ENCODE results near the gene CHRNE. TPM values are rescaled to one million over a fixed set of nuclear protein-coding genes. Genes with fewer than 3 reads are reported as not detected.
"Not testable (repeated sequence)": the region's sequence is repeated elsewhere in the genome, so short reads cannot be mapped to it uniquely, and the experiment has no call there.

CHRNE gene
- total RNA-seq, 2 experiments from 2014 or later: 3.2 to 3.7 TPM

GRCh38 chr17:4928881-4929280 is 26.0 kb upstream of the CHRNE start:
- DNase-seq (no peak), ATAC-seq (ENCODE audit: poor library complexity) (no peak)
- Mint-ChIP-seq H3K36me3 (ENCODE audit: low read depth) (peaks cover 17% of the 10 kb centered on the region), H3K27me3 (no peaks in the 10 kb centered on the region), H3K4me3 (no peak overlapping the region), H3K4me1 (ENCODE audit: low read depth) (peaks cover 12% of the 10 kb centered on the region), H3K9me3 (no peaks in the 10 kb centered on the region), H3K27ac (no peak overlapping the region)
- H3K27me3 ChIP-seq (ENCODE audit: control insufficient read depth in 1 of 2, insufficient read depth in 2 of 2, low read length in 2 of 2): no peaks in the 10 kb centered on the region
- TF ChIP-seq CTCF (IDR thresholded peaks at IDR 0.05): no peak
- H3K36me3 ChIP-seq (ENCODE audit: insufficient read depth, low read length): no peaks in the 10 kb centered on the region
- ChIA-PET CTCF (no interaction called here), POLR2A (interaction anchor here (1.0 kb wide), 1 partner anchor 11 kb away, joined by 8 read pairs; the partner anchor contains the start of gene SLC25A11)
- no peak overlapping the region for H3K27ac ChIP-seq (ENCODE audit: low read depth in 1 of 2, low read length in 2 of 2)
- peaks cover 8% of the 10 kb centered on the region for H3K4me1 ChIP-seq (ENCODE audit: insufficient read depth, low read length)
- intact Hi-C loops (cut with DNase I, micrococcal nuclease): no loop called here
- no peaks in the 10 kb centered on the region for H3K9me3 ChIP-seq (ENCODE audit: control insufficient read depth in 1 of 2, insufficient read depth in 1 of 2, low read length in 2 of 2)
- H3K4me3 ChIP-seq (ENCODE audit: low read length): no peak overlapping the region

- H3K27ac ChIP-seq (ENCODE audit: low read depth in 1 of 2, low read length in 2 of 2); H3K27me3 ChIP-seq (ENCODE audit: control insufficient read depth in 1 of 2, insufficient read depth in 2 of 2, low read length in 2 of 2); H3K9me3 Mint-ChIP-seq; H3K9me3 ChIP-seq (ENCODE audit: control insufficient read depth in 1 of 2, insufficient read depth in 1 of 2, low read length in 2 of 2); H3K4me1 ChIP-seq (ENCODE audit: insufficient read depth, low read length); H3K36me3 ChIP-seq (ENCODE audit: insufficient read depth, low read length); H3K27ac Mint-ChIP-seq; DNase-seq; H3K4me1 Mint-ChIP-seq (ENCODE audit: low read depth); ATAC-seq (ENCODE audit: poor library complexity); intact Hi-C loops (cut with DNase I, micrococcal nuclease); H3K27me3 Mint-ChIP-seq; CTCF ChIA-PET; H3K4me3 Mint-ChIP-seq; H3K4me3 ChIP-seq (ENCODE audit: low read length): not testable (repeated sequence)
- H3K36me3 Mint-ChIP-seq (ENCODE audit: low read depth): peaks cover 14% of the 10 kb centered on the region
- POLR2A ChIA-PET: interaction anchor here (0.8 kb wide), 1 partner anchor 41 kb away, joined by 3 read pairs; the partner anchor contains the start of gene SPAG7
Measured at GRCh38 chr17:4926577-4927335, 23.9 kb upstream of the CHRNE start.

DNA sequence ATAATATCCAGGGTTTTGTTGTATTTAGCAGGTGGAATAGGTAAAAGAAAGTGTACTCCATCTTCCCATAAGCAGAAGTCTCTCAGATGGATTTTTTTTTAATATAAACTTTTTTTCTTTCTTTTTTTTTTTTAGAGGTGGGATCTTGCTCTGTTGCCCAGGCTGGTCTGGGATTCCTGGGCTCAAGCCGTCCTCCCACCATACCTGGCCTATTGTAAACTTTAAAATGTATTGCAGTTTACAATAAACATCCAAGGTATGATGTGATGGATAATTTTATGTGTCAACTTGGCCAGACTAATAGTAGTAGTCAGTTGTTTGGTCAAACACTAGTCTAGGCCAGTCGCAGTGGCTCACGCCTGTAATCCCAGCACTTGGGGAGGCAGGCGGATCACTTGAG is 18.4 kb upstream of the CHRNE start:
- Mint-ChIP-seq H3K9me3 (no peaks in the 10 kb centered on the region), H3K27me3 (no peaks in the 10 kb centered on the region), H3K4me1 (ENCODE audit: low read depth) (peaks cover 4% of the 10 kb centered on the region), H3K27ac (no peak overlapping the region), H3K36me3 (ENCODE audit: low read depth) (no peaks in the 10 kb centered on the region), H3K4me3 (no peak overlapping the region)
- H3K27ac ChIP-seq (ENCODE audit: low read depth in 1 of 2, low read length in 2 of 2): no peak overlapping the region
- POLR2A ChIA-PET: no interaction called here
- no peaks in the 10 kb centered on the region for H3K36me3 ChIP-seq (ENCODE audit: insufficient read depth, low read length)
- no peaks in the 10 kb centered on the region for H3K27me3 ChIP-seq (ENCODE audit: control insufficient read depth in 1 of 2, insufficient read depth in 2 of 2, low read length in 2 of 2)
- H3K9me3 ChIP-seq (ENCODE audit: control insufficient read depth in 1 of 2, insufficient read depth in 1 of 2, low read length in 2 of 2): no peaks in the 10 kb centered on the region
- no peak for TF ChIP-seq CTCF (IDR thresholded peaks at IDR 0.05)
- DNase-seq (no peak), ATAC-seq (ENCODE audit: poor library complexity) (no peak)
- H3K4me3 ChIP-seq (ENCODE audit: low read length): no peak overlapping the region
- CTCF ChIA-PET: no interaction called here
- no peaks in the 10 kb centered on the region for H3K4me1 ChIP-seq (ENCODE audit: insufficient read depth, low read length)
- intact Hi-C loops (cut with DNase I, micrococcal nuclease): no loop called here
